Endothelial cell of hepatic sinusoid (primary cell): ENCODE measurements around the gene ASPSCR1.

ENCODE experiments used
- in situ Hi-C: cut with HindIII; loops from 2 replicates; pipeline ENCODE4 v1.10.0; 2017; ENCODE audit warnings: low sequenced_read_pairs

Gene ASPSCR1

GRCh38 chr17:82049521-82049971 is 72.1 kb downstream of the ASPSCR1 start:
- in situ Hi-C loops, result no loop called here

DNA sequence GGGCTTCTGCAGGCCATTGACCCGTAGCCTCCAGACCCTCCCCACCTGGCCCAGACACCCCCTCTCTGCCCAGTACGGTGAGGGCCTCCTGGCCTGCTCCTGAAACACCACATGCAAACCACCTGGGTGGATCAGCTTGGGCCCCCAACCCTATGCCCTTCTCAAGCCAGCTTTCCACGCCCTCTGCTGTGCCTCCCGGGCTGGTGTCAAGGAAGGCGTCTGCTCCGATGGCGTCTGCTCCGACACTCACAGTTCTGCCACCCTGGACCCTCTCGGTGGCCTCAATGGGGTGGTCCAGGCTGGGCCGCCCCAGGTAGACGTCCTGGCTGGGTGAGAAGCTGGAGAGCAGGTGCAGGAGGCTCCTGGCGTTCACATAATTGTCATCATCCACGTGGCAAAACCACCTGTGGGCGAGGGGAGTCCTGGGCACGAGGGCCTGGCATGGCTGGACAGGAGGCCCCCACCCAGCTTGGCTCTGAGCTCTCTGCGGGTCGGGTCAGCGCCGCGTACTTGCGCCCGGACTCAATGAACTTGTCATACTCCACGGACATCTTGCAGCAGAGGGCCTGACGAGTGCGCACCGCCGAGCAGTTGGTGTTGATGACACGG is 72.8 kb downstream of the ASPSCR1 start:
- in situ Hi-C loops, result loop anchor here (10.0 kb wide), 2 partner anchors 85 to 155 kb away; no protein-coding TSS in a partner anchor

- in situ Hi-C loops, result loop anchor here (10.0 kb wide), 2 partner anchors 84 to 154 kb away; no protein-coding TSS in a partner anchor
Measured at GRCh38 chr17:82050761-82051641, 73.6 kb downstream of the ASPSCR1 start.

- in situ Hi-C loops, result loop anchor here (10.0 kb wide), 2 partner anchors 83 to 153 kb away; no protein-coding TSS in a partner anchor
Measured at GRCh38 chr17:82051776-82052637, 74.6 kb downstream of the ASPSCR1 start, which contains the start of the genes GPS1 and RFNG. Gene GPS1, plus strand, starts transcription at chr17:82051898. Its CDS starts 34 bp downstream, at chr17:82051932. Gene RFNG, minus strand, starts transcription at chr17:82051811. Its CDS starts 45 bp downstream, at chr17:82051766.

- in situ Hi-C loops, result loop anchor here (10.0 kb wide), 2 partner anchors 82 to 152 kb away; no protein-coding TSS in a partner anchor
Measured at GRCh38 chr17:82052638-82053059, 75.2 kb downstream of the ASPSCR1 start.

DNA sequence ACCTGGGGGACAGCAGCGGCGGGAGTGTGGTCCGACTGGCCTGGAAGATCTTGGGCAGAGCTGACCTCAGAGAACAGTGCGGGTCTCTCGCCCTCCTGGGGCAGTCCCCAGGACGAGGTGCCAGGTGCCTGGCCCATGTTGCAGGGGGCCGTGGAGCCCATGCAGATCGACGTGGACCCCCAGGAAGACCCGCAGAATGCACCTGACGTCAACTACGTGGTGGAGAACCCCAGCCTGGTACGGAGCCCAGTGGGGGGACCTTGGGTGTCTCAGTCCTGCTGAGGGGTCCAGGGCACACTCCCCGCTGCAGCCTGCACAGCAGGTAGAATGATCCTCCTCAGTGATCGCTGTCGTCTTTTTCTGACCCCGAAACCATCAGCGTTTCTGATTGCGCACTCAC is 75.7 kb downstream of the ASPSCR1 start:
- in situ Hi-C loops, result loop anchor here (10.0 kb wide), 2 partner anchors 82 to 152 kb away; no protein-coding TSS in a partner anchor

DNA sequence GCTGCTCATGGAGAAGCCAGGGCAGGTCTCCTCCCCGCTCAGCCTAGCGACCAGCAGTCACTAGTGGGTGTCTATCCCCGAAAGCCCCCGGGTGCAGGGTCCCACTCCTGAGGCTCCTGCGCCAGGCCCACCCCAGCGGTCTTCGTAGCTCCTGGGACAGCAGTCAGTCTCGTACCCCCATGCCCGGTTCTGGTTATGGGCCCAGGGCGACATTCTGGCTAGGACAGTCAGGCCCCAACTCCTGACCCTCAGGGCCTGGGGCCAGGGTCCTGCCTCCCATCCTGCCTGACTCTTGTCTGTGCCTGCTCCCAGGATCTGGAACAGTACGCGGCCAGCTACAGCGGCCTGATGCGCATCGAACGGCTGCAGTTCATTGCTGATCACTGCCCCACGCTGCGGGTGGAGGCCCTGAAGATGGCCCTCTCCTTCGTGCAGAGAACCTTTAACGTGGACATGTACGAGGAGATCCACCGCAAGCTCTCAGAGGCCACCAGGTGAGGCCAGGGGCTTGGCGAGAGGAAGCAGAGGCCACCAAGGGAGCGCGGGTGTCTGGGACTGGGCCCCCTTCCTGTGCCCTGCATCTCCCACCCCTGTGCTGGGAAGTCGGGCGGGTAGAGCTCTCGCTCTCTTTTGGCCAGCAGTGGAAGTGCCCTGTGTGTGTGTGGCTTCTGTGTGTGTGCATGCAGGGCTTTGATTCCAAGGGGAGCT is 76.3 kb downstream of the ASPSCR1 start:
- in situ Hi-C loops, result loop anchor here (10.0 kb wide), 2 partner anchors 81 to 151 kb away; no protein-coding TSS in a partner anchor

GRCh38 chr17:82054351-82055022 is 77.1 kb downstream of the ASPSCR1 start:
- in situ Hi-C loops, result loop anchor here (10.0 kb wide), 2 partner anchors 80 to 150 kb away; no protein-coding TSS in a partner anchor

DNA sequence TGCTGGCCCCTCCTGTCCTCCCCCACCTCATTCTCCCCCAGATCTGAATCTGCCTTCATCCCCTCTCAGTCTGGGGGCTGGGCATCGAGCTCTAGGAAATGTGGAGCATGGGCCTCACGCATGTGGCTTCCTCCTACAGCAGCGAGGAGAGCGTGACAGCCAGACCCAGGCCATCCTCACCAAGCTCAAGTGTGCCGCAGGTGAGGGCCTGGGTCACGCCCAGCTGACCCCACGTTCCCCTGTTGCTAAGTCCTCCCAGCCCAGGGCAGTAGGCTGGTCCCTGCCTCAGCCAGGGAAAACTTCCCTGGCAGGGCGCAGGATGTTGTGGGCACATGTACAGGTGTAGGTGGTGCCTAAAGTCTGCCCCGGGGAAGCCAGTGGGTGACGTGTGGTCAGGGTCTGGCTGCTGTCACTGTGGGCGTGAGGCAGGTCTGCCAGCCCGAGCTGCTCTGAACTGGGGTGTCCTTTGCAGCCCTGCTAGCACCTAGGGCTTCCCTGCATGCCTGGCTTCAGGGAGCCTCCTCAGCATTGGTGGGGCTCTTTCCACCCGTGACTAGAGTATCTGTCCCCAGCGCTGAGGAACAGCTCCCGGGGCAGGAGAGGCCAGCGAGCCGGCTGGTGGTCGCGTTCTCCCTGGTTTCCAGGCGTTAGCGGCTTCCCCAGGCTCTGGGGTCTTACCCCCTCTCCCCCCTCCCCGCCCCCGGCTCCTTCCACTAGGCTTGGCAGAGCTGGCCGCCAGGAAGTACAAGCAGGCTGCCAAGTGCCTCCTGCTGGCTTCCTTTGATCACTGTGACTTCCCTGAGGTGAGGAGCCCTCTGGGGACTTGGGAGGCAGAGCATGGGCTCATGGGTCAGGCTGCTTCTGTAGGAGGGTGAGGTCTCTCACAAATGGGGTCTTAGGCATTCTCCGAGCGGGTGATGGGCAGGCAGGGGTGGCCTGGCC is 77.9 kb downstream of the ASPSCR1 start:
- in situ Hi-C loops, result loop anchor here (10.0 kb wide), 2 partner anchors 80 to 150 kb away; no protein-coding TSS in a partner anchor

DNA sequence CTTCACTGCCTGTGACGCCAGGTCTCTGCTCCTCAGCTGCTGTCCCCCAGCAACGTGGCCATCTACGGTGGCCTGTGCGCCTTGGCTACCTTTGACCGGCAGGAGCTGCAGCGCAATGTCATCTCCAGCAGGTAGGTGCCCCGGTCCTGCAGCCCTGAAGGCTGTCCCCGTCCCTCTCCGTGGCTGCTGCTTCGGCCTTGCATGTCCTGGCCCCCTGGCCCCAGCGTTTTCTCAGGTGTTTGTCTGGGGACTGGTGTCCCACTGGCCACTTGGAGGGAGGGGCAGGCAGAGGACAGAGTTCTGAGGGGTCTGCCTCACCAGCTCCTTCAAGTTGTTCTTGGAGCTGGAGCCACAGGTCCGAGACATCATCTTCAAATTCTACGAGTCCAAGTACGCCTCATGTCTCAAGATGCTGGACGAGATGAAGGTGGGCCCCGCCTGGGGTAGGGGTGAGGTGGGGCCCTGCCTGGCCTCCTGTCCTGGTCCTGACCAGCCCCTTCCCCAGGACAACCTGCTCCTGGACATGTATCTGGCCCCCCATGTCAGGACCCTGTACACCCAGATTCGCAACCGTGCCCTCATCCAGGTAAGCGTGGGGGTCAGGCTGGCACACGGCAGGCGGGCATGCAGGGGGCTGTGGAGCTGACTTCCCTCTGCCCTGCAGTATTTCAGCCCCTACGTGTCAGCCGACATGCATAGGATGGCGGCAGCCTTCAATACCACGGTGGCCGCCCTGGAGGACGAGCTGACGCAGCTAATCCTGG is 78.7 kb downstream of the ASPSCR1 start:
- in situ Hi-C loops, result loop anchor here (10.0 kb wide), 2 partner anchors 79 to 149 kb away; no protein-coding TSS in a partner anchor

DNA sequence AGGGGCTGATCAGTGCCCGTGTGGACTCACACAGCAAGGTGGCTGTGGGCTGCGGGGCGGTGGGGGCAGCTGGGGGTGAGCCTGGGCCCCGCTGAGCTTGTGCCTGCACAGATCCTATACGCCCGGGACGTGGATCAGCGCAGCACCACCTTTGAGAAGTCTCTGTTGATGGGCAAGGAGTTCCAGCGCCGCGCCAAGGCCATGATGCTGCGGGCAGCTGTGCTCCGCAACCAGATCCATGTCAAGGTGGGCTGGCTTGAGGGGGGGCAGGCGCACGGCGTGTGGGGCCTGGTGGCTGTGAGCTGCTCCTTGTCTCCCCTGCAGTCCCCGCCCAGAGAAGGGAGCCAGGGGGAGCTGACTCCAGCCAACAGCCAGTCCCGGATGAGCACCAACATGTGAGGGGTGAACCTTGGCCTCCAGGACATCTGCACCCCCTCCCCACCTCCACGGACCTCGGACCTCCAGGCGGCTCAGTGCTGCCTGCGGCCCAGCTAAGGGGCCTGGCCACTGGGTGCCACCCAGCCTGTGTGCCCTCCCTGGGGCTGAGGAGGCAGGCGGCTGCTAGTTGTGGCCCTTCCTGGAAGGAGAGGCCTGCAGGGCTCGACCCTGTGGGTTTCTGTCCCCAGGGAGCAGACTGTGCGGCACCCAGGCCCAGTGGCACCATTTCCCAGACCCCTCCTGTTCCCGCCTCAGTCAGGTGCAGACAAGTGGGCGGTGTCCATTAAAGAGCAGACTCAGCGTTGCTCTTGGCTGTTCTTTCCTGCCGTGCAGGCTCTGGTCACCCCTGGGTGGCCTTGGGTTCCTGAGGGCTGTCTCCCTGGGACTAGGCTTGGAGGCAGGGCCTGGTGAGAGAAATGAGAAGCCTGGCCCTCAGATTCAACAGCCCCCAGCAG is 79.5 kb downstream of the ASPSCR1 start:
- in situ Hi-C loops, result loop anchor here (10.0 kb wide), 2 partner anchors 78 to 148 kb away; no protein-coding TSS in a partner anchor

GRCh38 chr17:82058230-82058854 is 80.9 kb downstream of the ASPSCR1 start:
- in situ Hi-C loops, result loop anchor here (10.0 kb wide), 2 partner anchors 76 to 146 kb away; no protein-coding TSS in a partner anchor

- in situ Hi-C loops, result loop anchor here (10.0 kb wide), 2 partner anchors 76 to 146 kb away; no protein-coding TSS in a partner anchor
Measured at GRCh38 chr17:82058855-82059249, 81.4 kb downstream of the ASPSCR1 start.

GRCh38 chr17:82059272-82060000 is 82.0 kb downstream of the ASPSCR1 start:
- in situ Hi-C loops, result loop anchor here (10.0 kb wide), 2 partner anchors 75 to 145 kb away; no protein-coding TSS in a partner anchor

GRCh38 chr17:82060001-82060380 is 82.6 kb downstream of the ASPSCR1 start:
- in situ Hi-C loops, result no loop called here
